Measurements from ENCODE around the gene EPB41L1.

EPB41L1 gene

GRCh38 chr20:36184816-36185776, 30.6 kb downstream of the EPB41L1 start:
- DNase-seq (ENCODE audit: low spot score) = no peak

DNA sequence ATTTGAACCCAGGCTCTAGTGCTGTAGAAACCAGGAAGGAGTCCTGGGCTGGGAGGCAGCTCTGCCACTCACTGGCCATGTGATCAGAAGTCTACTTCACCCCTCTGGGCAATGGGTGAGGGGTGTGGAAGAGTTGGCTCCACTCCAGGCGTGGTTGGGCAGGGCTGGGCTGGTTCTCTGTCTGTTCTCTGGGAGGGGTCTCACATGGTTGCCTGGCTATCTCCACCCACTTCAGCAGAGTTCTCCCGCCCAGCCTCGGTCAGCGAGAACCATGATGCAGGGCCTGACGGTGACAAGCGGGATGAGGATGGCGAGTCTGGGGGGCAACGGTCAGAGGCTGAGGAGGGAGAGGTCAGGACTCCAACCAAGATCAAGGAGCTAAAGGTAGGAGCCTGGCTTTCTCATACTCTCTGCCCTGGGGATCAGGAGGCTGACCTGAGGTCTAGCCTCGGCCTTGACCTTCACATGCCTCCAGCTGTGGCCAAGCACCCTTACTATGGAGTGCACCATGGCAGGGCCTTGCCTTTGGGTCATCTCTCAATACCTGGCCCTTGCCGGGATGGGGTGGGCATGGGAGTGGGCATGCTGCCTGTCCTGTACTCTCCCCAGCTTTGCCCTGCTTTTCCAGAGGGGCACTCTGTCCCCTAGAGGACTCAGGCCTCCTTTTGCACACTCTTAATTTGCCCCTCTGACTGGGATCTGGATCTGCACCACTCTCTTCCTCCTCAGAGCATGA, 39.6 kb downstream of the EPB41L1 start:
- no peak for DNase-seq (ENCODE audit: low spot score)

GRCh38 chr20:36196676-36197075, 42.1 kb downstream of the EPB41L1 start:
- no peak for DNase-seq (ENCODE audit: low spot score)

- no peak for DNase-seq (ENCODE audit: low spot score)
These were observed 42.7 kb downstream of the EPB41L1 start for GRCh38 chr20:36197271-36197670.

- peak; percentile 97 for DNase-seq (ENCODE audit: low spot score)
These were observed 45.1 kb downstream of the EPB41L1 start for GRCh38 chr20:36199345-36200257.

- no peak for DNase-seq (ENCODE audit: low spot score)
These were observed 45.9 kb downstream of the EPB41L1 start for GRCh38 chr20:36200451-36200850.

GRCh38 chr20:36201198-36201597, 46.7 kb downstream of the EPB41L1 start:
- DNase-seq (ENCODE audit: low spot score) = no peak

- DNase-seq (ENCODE audit: low spot score) = peak; percentile 62
These were observed 48.4 kb downstream of the EPB41L1 start for GRCh38 chr20:36202891-36203338.

DNA sequence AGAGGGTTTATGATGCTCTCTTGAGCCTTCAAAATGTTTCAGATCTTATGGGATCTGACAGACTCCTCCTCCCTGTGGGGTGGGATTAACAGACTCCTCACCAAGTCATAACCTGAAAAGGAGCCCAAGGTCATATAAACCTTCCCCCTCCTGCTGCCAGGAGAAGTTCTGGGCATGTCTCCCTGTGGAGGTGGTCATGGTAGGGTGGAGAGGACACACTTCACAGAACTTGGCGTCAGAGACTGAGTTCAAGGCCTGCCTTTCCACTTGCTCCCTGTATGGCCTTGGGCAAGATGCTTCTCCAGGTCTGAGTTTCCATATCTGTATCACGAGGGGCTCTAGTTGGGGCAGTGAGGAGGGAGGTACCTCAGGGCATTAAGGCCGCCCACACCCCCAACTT, 49.3 kb downstream of the EPB41L1 start:
- DNase-seq (ENCODE audit: low spot score) = no peak

- DNase-seq (ENCODE audit: low spot score) = no peak
These were observed 50.5 kb downstream of the EPB41L1 start for GRCh38 chr20:36205026-36205425.

GRCh38 chr20:36206068-36206467, 51.5 kb downstream of the EPB41L1 start:
- DNase-seq (ENCODE audit: low spot score) = no peak

DNA sequence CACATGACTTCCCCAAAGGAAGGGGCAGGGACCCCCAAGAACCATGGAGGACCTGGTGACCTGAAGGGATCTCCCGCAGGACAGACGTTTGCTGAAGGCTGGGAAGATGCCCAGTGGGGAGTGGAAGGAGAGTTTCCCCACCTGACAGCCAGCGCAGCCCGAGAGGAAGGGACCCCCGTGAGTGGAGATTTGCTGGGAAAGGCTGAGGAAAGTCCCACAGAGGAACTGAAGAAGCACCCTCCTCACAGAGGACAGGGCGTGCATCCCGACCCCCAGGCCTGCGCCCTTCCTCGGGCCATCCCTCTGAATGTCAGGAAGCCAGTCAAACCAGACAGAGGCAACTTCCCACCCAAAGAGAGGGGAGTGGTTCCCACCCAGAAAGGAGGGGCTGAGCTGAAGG, 52.1 kb downstream of the EPB41L1 start:
- DNase-seq (ENCODE audit: low spot score) = no peak

GRCh38 chr20:36207602-36208001, 53.1 kb downstream of the EPB41L1 start:
- DNase-seq (ENCODE audit: low spot score) = no peak

- DNase-seq (ENCODE audit: low spot score) = no peak
These were observed 53.7 kb downstream of the EPB41L1 start for GRCh38 chr20:36208257-36208656.

DNA sequence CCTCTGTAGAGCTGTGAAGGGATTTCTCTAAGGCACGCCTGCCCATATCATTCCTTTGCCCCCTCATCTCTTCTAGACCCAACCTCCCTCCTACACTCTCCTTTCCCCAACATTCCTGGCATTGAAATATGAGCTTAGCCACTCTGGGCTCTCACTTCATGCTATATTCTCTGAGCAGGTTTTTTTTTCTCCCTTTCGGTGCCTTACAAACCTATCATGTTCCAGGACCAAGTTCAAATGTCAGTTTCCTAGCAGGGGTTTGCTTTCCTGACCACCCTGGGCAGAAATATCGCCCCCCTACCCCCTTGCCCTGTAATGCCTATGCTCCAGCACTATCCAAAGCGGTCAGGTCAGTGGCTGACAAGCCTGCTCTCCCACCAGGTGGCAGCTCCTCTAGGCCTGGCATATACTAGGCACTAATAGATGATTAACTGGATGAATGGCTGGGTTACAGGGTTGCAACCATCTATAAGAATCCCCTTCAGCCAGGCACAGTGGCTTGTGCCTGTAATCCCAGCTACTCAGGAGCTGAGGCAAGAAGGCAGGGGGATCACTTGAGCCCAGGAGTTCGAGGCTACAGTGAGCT, 56.0 kb downstream of the EPB41L1 start:
- no peak for DNase-seq (ENCODE audit: low spot score)

GRCh38 chr20:36213362-36213761, 58.8 kb downstream of the EPB41L1 start:
- DNase-seq (ENCODE audit: low spot score) = no peak

DNA sequence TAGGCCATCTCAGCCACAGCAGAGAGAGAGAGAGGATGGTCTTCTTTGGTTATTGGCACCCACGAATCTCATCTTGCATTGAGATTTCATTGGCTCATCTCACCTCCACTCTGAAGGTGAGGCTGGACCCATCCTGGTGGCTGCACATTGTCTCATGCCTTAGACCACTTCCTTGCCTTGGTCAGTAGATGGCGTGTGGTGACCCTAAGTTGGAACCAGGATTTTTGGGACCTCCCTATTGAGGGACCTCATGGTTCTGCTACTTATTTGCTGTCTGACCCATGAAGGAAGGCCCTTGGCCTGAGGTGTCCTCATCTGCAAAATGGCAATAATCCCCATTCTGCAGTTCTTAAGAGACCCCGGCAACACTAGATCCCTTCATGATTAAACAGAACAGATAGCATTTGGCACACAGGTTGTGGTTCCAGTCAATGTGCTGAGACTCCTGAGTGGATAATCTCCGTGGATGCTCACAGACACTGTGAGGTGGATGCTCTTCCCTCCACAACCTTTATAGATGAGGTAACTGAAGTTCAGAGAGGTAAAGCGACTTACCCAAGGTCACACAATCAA, 60.2 kb downstream of the EPB41L1 start:
- DNase-seq (ENCODE audit: low spot score) = peak; percentile 54

GRCh38 chr20:36215778-36216177, 61.2 kb downstream of the EPB41L1 start:
- no peak for DNase-seq (ENCODE audit: low spot score)

DNA sequence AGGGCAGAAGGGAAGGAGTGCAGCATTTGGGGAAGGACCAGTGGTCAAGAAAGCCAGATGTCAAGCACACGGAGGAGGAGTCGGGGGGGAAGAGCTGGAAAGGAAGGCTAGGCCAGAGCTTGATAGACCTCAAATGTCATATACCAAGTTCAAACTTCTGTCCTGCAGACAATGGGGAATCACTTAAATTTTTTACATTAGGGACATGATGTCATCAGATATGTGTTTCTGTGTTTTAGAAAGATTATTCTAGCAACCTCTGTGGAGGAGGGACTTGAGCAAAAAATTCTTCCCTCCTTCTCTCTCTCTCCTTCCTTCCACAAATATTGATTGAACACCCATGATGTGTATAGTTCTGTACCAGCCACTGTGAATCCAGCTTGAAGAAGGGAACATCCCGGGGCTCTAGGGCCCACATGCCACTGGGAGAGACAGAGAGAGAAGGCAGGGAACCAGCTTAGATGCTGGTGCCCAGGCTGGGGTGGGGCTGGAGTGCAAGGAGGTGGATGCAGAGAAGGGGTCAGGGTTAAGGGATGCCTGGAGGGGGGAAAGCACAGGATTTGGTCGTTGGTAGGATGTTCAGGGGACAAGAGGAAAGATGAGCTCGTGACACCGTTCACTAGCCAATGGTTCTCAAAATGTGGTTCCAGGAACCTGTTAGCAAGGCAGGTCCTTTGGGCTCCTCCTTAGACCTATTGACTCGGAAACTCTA, 61.9 kb downstream of the EPB41L1 start:
- no peak for DNase-seq (ENCODE audit: low spot score)

DNA sequence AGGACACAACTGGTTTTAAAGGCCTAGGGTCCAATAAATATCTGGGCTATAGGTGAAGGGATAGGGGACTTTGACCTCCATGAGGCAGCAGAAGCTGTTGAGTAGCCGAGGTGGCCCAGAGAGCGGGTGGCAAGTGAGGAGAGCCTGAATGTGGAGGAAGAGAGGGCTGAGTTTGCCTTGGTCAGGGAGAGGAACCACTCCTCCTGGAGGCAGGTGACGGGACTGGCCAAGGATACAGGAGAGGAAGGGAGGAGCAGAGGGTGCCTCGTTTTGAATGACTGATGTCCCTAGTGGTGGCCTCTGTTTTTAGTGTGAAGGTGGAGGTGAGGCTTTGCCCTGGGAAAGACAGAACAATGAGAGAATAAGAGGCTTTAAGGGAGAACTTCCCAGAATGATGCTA, 62.7 kb downstream of the EPB41L1 start:
- DNase-seq (ENCODE audit: low spot score) = no peak

All from SK-N-DZ (cell line).